Measurements from ENCODE around the gene AREG.

GRCh38 chr4:74480267-74480666 lies 35.3 kb downstream of the AREG start:
- TF ChIP-seq POLR2A (IDR thresholded peaks at IDR 0.05), result no peak
- TF ChIP-seq, protein P1, sequence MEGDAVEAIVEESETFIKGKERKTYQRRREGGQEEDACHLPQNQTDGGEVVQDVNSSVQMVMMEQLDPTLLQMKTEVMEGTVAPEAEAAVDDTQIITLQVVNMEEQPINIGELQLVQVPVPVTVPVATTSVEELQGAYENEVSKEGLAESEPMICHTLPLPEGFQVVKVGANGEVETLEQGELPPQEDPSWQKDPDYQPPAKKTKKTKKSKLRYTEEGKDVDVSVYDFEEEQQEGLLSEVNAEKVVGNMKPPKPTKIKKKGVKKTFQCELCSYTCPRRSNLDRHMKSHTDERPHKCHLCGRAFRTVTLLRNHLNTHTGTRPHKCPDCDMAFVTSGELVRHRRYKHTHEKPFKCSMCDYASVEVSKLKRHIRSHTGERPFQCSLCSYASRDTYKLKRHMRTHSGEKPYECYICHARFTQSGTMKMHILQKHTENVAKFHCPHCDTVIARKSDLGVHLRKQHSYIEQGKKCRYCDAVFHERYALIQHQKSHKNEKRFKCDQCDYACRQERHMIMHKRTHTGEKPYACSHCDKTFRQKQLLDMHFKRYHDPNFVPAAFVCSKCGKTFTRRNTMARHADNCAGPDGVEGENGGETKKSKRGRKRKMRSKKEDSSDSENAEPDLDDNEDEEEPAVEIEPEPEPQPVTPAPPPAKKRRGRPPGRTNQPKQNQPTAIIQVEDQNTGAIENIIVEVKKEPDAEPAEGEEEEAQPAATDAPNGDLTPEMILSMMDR (IDR thresholded peaks at IDR 0.05), result no peak
